Measurements from ENCODE around the gene CALCA.
A peak's percentile ranks its signal among the peaks of the same experiment; 100 is the strongest.
"Not testable (repeated sequence)": the region's sequence is repeated elsewhere in the genome, so short reads cannot be mapped to it uniquely, and the experiment has no call there.

The CALCA gene, protein sequence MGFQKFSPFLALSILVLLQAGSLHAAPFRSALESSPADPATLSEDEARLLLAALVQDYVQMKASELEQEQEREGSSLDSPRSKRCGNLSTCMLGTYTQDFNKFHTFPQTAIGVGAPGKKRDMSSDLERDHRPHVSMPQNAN

DNA sequence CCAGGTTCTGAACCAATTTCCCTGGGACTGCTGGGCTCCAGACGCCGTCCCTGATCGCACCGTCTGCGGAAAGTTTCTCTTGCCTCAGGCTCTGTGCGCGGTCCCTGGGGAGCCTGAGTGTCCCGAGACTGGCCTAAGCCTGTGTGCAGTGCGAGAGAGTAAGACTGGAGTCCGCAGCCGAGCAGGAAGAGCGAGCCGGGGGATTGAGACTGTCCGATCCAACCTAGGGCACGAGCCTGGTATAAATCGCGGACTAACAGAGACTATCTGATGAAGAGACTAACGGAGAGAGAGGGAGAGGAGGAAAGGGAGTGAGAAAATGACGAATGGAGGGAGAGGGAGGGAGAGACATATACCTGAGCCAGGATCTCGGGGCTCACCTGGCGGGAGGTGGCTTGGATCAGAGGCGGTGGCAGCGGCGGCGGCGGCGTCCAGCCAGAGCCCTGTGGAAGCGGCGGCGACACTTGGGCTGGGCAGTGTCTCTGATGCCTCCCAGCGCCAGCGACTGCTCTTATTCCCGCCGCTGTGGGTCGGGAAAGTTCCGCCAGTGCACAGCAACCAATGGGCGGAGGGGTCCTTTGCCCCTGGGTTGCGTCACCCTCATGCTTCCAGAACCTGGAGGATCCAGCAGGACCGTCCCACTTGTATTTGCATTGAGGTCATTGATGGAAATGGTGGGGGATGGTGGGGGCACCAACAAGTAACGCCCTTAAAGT is at the start of gene CALCA:
Gene CALCA, minus strand, starts transcription at position 487 of the 716 bp plus-strand sequence. CDS start 1,159 bp downstream, outside the sequence.
- no peak for DNase-seq

DNA sequence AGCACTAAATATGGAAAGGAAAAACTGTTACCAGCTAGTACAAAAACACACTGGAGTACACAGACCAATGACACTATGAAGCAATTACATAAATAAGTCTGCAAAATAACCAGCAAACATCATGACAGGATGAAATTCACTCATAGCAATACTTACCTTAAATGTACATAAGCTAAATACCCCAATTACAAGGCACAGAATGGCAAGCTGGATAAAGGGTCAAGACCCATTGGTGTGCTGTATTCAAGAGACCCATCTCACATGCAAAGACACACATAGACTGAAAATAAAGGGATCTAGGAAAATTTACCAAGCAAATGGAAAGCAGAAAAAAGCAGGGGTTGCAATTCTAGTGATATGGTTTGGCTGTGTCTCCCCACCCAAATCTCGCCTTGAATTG is 44.0 kb upstream of the CALCA start:
- no peak for DNase-seq

DNA sequence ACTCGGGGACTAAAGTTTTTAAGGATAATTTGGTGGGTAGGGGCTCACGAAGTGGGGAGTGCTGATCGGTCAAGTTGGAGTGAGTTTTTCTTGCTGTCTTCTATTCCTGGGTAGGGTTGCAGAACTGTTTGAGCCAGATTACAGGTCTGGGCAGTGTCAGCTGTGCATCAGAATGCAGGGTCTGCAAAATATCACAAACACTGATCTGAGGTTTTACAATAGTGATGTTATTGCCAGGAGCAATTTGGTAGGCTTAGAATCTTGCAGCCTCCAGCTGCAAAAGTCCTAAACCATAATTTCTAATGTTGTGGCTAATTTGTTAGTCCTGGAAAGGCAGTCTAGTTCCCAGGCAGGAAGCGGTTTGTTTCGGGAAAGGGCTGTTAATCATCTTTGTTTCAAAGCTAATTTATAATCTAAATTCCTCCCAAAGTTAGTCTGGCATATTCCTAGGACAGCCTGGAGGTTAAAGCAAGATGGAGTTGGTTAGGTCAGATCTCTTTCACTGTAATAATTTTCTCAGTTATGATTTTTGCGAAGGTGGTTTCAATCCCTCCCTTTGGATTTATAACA is 39.7 kb upstream of the CALCA start:
- DNase-seq = no peak

- DNase-seq = no peak
Measured at GRCh38 chr11:15010865-15011264, 38.7 kb upstream of the CALCA start.

GRCh38 chr11:15006139-15006759 is 34.1 kb upstream of the CALCA start:
- no peak for DNase-seq

DNA sequence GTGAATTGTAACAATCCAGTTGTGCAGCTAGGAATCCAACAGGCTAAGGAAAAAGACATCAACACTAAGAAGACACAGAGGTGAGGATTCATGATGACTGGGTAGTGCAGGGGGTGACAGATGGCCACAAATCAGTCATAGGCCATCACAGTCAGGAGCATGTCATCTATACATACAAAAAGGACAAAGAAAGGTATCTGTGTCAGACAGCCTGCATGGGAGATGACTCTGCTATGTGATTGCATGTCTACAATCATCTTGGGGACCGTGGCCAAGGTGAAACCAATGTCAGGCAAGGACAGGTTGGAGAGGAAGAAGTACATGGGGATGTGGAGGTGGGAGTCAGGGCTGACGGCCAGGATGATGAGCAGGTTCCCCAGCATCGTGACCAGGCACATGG is 16.0 kb upstream of the CALCA start:
- DNase-seq = not testable (repeated sequence)

GRCh38 chr11:14981507-14981906 is 9.4 kb upstream of the CALCA start:
- no peak for DNase-seq

DNA sequence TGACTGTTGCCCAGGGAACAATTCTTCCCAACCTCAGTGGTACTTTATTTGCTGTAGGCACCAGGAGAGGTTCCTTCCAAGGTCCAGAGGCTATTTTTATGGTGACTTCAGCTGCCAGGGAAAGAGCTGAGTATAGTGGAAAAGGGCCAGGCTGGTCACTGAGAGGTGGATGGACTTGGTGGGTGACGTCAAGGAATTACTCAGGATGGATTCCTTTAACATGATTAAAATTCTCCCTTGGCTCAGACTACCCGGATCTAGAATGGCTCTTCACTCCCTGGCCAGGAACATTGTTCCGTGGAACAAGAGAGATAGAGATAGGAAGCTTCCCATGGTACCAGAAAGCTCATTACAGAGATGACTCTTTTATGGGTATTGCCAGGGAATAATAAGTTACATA is 8.7 kb upstream of the CALCA start:
- DNase-seq = no peak

GRCh38 chr11:14977101-14977880 is 5.1 kb upstream of the CALCA start:
- no peak for DNase-seq

GRCh38 chr11:14975252-14975587 is 3.1 kb upstream of the CALCA start:
- DNase-seq = no peak

DNA sequence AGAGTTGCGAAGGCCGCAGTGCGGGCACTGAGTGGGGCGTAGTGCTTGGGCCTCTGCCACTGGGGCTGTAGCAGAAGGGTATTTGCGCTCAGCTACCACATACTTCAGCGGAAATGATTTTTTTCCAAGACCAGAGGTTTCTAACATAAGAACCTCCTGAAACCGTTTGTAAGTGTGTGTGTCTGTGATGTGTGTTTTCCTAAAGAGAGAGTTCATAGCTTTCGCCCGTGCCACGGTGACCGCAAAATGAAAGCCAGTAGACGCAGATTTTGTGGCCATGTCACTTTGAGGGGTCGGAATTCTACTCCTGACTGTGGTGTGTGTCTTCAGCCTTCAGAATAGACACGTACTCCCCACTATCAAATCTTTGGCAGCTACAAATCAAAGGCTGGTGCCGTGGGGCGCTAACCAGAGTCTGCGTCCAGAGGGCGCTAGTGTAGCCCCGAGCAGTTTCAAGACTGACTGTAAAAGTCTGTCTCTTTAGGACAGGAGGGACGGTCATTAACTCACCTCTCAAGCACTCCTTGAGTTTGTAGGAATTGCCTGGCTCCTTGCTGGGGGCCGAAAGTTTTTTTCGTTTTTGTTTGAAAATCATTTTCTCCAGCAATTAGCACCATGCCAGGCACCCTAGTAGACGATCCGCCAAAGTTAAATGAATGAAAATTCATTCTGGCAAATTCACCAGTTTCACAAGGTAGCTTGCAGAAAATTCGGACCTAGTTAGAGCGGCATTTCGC is 2.5 kb upstream of the CALCA start:
- no peak for DNase-seq

- DNase-seq = peak; percentile 52
Measured at GRCh38 chr11:14973621-14974514, 1.7 kb upstream of the CALCA start.

DNA sequence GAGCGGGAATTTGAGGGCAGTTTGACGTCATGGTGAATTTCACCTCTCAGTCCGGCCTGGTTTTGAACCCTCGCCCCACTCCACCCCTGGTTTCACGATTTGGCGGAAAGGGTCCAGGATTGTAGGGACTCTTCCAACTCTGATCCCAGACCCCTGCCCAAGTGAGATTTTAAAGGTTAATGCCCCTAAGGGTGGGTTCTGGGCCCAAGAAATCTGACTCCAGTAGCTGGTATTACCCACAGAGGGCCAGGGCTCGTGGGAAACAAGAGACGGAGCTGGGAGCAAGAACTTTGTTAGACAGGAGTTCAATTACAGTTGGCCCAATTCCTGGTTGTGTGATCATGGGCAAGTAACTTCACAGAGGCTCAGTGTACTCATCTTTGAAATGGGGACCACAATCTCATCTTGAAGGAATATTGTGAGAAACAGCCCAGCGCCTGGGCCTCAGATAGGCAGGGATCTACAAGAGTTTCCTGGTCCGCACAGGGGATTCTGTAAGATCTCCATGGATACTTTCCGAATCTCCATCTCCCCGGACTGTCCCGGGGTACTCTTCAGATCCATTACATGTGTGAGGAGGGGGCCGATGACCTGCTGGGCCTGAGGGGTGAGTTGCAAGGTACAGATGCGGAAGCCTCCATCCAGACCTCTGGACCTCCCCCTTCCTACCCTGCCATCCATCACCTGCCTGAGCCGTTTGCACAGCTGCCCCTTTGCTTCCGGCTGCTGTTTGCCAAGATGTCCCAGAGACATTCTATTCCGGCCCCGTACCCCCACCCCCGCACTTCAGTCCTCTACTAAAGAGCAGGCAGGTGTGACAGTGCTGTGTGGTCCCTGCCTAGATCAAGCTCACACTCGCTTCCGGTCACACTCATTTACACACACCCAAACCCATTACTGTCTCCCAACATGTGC is 687 bp upstream of the CALCA start:
- peak; percentile 80 for DNase-seq

GRCh38 chr11:14969901-14970323 is 2.2 kb downstream of the CALCA start:
- DNase-seq = peak; percentile 39

DNA sequence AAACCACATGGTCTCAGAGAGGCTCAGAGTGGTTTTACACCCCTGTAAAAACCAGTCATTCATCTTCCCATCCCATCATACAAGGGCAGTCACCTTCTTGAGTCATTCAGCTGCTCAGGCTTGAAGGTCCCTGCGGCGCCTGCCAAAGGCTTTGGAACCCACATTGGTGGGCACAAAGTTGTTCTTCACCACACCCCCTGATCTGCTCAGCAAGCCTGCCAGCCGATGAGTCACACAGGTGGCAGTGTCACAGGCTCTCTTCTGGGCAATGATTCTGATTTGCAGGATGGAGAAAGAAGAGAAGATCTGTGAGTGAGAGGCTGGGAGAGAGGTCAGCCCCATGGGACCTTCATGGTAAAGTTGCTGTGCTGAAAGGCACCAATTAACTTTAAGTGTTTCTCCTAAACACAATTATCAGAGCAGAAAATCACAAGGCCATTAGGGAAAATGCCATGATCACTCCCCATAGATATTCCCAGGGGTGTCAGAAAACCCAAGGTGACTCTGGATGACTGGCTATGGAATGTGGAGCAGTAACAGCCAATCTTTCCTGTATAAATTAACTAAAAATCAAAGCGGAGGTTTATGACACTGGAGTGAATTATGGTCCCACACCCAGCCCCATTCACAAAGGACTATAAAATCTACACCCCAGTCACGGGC is 4.4 kb downstream of the CALCA start:
- no peak for DNase-seq

- DNase-seq = no peak
Measured at GRCh38 chr11:14956111-14956510, 16.0 kb downstream of the CALCA start.

GRCh38 chr11:14954581-14954980 is 17.6 kb downstream of the CALCA start:
- no peak for DNase-seq

DNA sequence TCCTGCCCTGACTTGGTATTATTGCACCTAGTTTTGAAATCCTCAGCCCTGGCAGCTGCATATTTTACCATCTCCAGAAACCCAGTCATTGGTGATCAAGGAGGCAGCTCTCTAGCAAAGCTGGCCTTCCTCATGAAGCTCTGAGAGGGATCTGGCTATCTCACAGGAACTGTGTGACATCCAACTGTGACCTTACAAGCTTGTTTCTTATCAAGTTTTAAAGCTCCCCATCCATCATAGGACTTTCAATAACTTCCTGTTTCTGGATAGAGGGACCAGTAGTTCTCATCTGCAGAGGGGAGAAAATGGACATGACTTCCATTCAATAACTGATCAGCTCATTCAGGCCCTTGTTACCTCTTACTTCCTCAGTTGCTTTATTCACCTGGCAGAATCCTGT is 18.2 kb downstream of the CALCA start:
- DNase-seq = no peak

- DNase-seq = no peak
Measured at GRCh38 chr11:14949437-14950147, 22.6 kb downstream of the CALCA start.

Data from NCI-H774 (cell line).